Left ventricle myocardium superior (tissue), 1 donor: ENCODE results near the gene CHRNA7. TPM values are rescaled to one million over a fixed set of nuclear protein-coding genes. Genes with fewer than 3 reads are reported as not detected.
"Not testable (repeated sequence)": the region's sequence is repeated elsewhere in the genome, so short reads cannot be mapped to it uniquely, and the experiment has no call there.

Experiments
- ATAC-seq: fragments of 200-7000 bp; cut with Tn5 transposase; one replicate; pipeline ENCODE4 v1.9.1; 2020; ENCODE audit warnings: mild to moderate bottlenecking, moderate library complexity
- DNase-seq: peaks from one replicate; pipeline ENCODE4 v3.0.0-alpha.2; 2020
- intact Hi-C: fragments of 100-400 bp; cut with micrococcal nuclease; formaldehyde crosslinking; loops from one replicate; pipeline ENCODE4 v1.11.0; 2022
- total RNA-seq: library from RNA; stranded (reverse); fragmentation: NEBNext Ultra II Directional; extraction: Animal tissue kit (Norgen Biotek cat#: 25700); gene quantifications from one replicate; pipeline ENCODE4 v1.2.1, GENCODE V29; 2021
- donor health status: DM: no; HTN: yes; CAD: no; lungs with severe emphysema.

CHRNA7 gene
- total RNA-seq, 1 donor from 2014 or later: 0.55 TPM

GRCh38 chr15:32112101-32112500 is 81.8 kb downstream of the CHRNA7 start:
- ATAC-seq (no peak), DNase-seq (no peak)
- intact Hi-C loops: no loop called here

DNA sequence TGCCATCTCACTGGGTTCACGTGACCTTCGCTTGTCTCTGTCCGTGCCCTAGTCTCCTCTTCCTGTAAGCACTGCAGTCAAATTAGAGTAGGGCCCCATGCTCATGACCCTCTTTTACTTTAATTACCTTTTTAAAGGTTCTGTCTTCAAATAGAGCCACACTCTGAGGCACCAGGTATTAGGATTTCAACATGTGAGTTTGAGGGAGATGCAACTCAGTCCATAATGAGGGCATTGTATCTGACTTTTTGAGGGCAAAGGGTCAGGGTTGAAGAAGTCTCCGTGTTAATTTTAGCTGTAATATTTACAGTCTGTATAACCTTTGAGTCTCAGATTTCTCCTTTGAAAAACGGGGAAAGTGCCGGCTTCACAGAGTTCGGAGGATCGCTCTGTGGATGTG is 82.9 kb downstream of the CHRNA7 start:
- ATAC-seq (no peak), DNase-seq (no peak)
- intact Hi-C loops: no loop called here

GRCh38 chr15:32117122-32117521 is 86.8 kb downstream of the CHRNA7 start:
- intact Hi-C loops: no loop called here
- ATAC-seq (no peak), DNase-seq (no peak)

DNA sequence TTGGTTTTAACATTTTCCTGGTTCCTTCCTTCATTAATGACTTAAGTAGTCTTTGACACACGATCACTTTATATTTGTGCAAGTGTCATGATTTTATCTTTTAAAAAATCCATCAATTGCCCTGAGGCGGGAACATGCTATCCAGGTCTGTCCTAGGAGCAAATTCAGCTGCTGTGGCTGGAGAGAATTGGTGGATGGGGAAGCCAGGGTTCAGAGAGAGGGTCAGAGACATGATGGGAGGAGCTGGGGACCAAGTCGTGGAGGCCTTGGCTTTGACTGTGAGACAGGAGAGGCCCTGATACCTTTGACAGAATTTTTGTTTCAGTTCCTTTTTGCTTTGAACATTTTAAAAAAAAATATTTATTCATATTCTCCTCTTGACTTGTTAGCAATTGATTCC is 89.0 kb downstream of the CHRNA7 start:
- DNase-seq: no peak
- ATAC-seq: no peak
- intact Hi-C loops: no loop called here

GRCh38 chr15:32119694-32120330 is 89.5 kb downstream of the CHRNA7 start:
- ATAC-seq (no peak), DNase-seq (no peak)
- intact Hi-C loops: no loop called here

GRCh38 chr15:32120577-32121383 is 90.5 kb downstream of the CHRNA7 start:
- DNase-seq (no peak), ATAC-seq (no peak)
- intact Hi-C loops: no loop called here

GRCh38 chr15:32121384-32121695 is 91.0 kb downstream of the CHRNA7 start:
- intact Hi-C loops: no loop called here
- no peak for DNase-seq
- ATAC-seq: no peak

DNA sequence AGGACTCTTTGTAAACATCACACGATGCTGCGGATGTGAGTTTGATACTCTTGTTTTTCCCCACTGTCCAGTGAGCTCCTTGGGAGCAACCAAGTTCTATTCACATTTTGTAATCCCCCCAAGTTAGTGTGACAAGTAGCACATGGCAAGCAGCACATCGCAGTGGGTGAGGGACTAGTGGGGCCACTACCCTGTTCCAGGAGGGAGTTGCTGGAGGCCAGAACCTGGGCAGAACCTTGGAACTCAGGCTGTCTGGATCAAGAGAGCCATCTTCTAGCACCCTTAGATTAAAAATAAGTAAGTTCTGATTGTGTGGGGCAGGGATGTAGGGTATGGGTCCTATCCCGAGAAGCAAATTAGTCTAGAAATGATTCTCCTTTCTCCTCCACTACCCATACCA is 91.7 kb downstream of the CHRNA7 start:
- intact Hi-C loops: no loop called here
- no peak for DNase-seq
- ATAC-seq: no peak

- DNase-seq: no peak
Measured at GRCh38 chr15:32123473-32123872, 93.2 kb downstream of the CHRNA7 start.

GRCh38 chr15:32124726-32125125 is 94.4 kb downstream of the CHRNA7 start:
- ATAC-seq (no peak), DNase-seq (no peak)
- intact Hi-C loops: no loop called here

More at GRCh38 chr15:32123473-32123872, 93.2 kb downstream of the CHRNA7 start:
- intact Hi-C loops: no loop called here
- no peak for ATAC-seq

DNA sequence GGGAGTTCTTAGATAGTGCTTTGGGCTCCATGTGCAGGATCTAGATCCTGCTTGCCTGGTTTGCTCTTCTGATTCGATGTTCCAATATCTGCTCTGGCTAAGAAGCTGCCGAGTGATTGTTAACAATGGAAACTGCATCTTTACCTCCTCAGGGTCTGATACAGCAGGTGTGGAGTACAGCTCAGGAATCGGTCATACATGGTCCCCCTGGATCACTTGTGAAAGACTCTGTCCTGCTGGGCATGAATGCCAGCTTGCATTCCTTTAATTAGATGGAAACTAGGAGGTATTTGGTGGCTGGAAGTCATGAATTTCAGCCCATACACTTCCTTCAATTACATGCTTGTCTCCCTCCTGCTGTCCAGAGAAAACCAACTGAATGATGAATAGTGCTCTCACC is 95.3 kb downstream of the CHRNA7 start:
- ATAC-seq: no peak
- DNase-seq: no peak
- intact Hi-C loops: no loop called here

DNA sequence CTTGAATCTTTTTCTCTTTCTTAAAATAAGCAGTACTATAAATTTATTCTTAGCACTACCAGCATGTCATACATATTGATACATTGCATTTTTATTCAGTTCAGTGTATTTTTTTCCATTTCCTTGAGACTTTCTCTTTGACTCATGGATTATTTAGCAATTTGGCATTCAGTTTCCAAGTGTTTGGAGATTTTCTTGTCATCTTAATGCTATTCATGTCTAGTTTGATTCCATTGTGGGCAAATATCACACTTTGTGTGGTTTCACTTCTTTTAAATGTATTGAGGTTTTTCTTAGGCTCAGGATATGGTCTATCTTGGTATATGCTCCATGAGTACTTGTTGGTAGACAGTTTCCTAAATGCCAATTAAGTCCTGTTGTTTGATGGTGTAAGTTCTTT is 99.5 kb downstream of the CHRNA7 start:
- no peak for ATAC-seq
- intact Hi-C loops: no loop called here
- DNase-seq: no peak

GRCh38 chr15:32130823-32131222 is 100.5 kb downstream of the CHRNA7 start:
- intact Hi-C loops: no loop called here
- ATAC-seq: no peak
- DNase-seq: no peak

GRCh38 chr15:32131803-32132202 is 101.5 kb downstream of the CHRNA7 start:
- intact Hi-C loops: no loop called here

DNA sequence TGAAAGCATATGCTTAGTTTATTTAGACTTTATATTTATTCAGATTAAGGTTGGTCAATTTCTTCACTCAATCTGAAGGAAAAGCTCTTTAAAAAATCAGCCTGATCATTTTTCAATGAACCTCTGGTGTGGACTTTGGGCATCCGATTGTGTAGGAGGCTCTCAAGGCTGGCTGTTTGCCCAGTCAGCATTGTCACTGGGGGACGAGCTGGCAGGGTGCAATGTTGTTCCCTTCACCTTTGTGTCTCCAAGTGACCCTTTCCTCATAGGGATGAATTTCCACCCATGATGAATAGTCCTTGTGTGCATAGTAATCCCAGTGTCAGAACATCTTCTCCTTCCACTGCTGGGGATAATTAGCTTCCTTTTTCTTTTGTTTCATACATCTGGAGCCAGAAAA is 102.5 kb downstream of the CHRNA7 start:
- intact Hi-C loops: no loop called here
- DNase-seq (no peak), ATAC-seq (no peak)

More at GRCh38 chr15:32131803-32132202, 101.5 kb downstream of the CHRNA7 start:
- ATAC-seq: no peak
- DNase-seq: no peak

DNA sequence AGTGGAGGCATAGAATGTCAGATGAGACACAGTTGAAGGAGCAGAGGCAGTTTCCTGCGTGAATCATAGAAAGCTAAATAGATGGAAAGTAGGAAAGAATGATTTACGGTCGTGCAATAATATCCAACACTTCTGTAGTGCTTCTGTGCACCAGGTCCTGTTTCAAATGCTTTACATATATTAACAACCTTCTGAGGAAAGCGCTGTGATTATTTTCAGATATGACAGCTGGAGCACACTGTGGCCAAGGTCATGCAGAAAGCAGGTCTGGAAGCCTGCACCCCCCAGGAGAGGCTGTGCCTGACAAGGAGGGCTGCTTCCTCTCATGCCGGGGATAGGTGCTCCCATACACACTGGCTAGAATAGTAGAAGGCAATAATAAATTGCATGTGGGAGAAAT is 104.5 kb downstream of the CHRNA7 start:
- no peak for ATAC-seq
- intact Hi-C loops: no loop called here
- no peak for DNase-seq

DNA sequence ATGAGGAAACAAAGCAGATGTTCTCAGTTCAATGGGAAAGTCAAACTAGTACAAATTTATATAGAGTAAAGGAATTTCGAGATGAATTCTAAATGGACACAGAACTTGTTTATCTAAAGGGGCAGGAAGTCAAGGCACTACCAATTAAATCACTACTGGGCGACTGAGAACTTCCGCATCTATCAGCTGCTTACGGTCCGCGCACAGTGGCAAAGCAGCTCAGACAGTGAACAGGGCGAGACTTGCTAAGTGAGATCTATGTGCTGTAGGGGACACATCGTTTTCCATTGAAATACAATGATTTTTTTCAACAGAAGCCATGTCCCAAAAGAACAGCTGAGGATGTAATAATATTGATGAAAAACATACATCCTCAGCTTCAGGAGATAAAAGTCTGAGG is 105.0 kb downstream of the CHRNA7 start:
- DNase-seq (no peak), ATAC-seq (no peak)
- intact Hi-C loops: no loop called here

DNA sequence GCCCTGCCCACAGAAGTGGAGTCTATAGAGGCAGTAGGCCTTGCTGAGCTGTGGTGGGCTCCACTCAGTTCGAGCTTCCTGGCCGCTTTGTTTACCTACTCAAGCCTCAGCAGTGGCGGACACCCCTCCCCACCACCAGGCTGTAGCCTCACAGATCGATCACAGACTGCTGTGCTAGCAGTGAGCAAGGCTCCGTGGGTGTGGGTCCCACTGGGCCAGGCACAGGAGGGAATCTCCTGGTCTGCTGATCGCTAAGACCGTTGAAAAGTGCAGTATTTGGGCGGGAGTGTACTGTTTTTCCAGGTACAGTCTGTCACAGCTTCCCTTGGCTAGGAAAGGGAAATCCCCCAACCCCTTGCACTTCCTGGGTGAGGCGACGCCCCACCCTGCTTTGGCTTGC is 115.2 kb downstream of the CHRNA7 start:
- ATAC-seq, intact Hi-C loops, DNase-seq: not testable (repeated sequence)

DNA sequence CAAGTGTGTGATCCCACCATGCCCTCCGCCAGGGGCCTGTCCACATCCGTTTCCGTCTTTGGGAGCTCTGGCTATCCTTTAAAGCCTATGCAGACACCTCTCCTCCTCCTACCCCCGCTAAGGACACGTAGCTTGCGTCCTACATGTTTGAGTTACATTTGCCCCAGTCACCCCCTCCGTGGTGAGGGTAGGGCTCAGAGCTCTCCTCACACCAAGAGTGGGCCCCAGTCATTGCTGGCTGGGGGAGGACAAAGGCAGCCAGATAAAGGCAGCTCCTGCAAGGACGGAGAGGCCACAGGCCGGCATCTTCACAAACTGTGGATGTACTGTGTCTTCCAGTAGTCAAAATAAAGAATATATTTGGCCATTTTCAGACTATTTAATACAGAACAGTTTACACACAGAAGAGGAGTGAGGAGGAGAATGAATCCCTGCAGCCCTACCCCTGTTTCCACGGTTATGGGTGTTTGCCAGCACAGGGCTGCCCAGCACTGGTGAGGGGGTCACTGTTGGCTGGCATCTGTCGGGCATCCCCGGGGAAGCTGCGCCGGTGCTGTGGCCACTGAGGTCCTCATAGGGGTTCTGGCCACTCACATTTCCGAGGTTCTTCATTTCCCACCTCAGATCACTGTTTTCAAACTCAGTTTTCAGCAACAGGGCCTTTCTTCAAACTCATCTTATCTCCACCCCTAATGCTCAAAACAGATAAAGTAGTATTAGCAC is 118.7 kb downstream of the CHRNA7 start:
- DNase-seq: no peak
- no peak for ATAC-seq
- intact Hi-C loops: no loop called here

- ATAC-seq (no peak), DNase-seq (no peak)
- intact Hi-C loops: no loop called here
Measured at GRCh38 chr15:32152574-32152973, 122.3 kb downstream of the CHRNA7 start.
